Esophagus muscularis mucosa (tissue), 4 donors: Measurements from ENCODE around the gene CCDC149. TPM values are rescaled to one million over a fixed set of nuclear protein-coding genes. Genes with fewer than 3 reads are reported as not detected.
A peak's percentile ranks its signal among the peaks of the same experiment; 100 is the strongest.

Experiments used
- DNase-seq: peaks from one replicate; pipeline ENCODE4 v3.0.0-alpha.2; 2017; ENCODE audit errors: extremely low spot score
- H3K27ac ChIP-seq, 4 donors: fragments of 200-600 bp; sonication (generic); replicated peaks in 1 of 4; 1 replicate in 3 of 4; 2 replicates in 1 of 4; pipeline ENCODE4 v1.5.1; 2016 to 2019; ENCODE audit warnings: mild to moderate bottlenecking in 1 of 4
- H3K27me3 ChIP-seq, 4 donors: fragments of 200-600 bp; sonication (generic); one replicate each; pipeline versions ENCODE4 v1.5.1 to v1.6.0; 2016 to 2019
- H3K36me3 ChIP-seq, 4 donors: fragments of 200-600 bp; sonication (generic); one replicate each; pipeline ENCODE4 v1.5.1; 2016 to 2019
- H3K4me1 ChIP-seq, 4 donors: fragments of 200-600 bp; sonication (generic); one replicate each; pipeline ENCODE4 v1.5.1; 2016 to 2019
- H3K4me3 ChIP-seq, 4 donors: fragments of 200-600 bp; sonication (generic); 1 replicate in 2 of 4; 2 replicates in 2 of 4; pipeline ENCODE4 v1.5.1; 2016 to 2019; ENCODE audit warnings: mild to moderate bottlenecking in 4 of 4, moderate library complexity in 1 of 4
- H3K9me3 ChIP-seq, 4 donors: fragments of 200-600 bp; sonication (generic); 1 replicate in 3 of 4; 2 replicates in 1 of 4; pipeline ENCODE4 v1.5.1; 2016 to 2019
- EP300 ChIP-seq: sonication (generic); formaldehyde crosslinking; IDR thresholded peaks from one replicate; pipeline ENCODE4 v1.6.1; 2017; ENCODE audit warnings: antibody characterized with exemption
- POLR2A ChIP-seq: fragments of 450-650 bp; IDR thresholded peaks from one replicate; pipeline ENCODE4 v1.6.1; 2017; ENCODE audit warnings: antibody characterized with exemption, moderate library complexity, mild to moderate bottlenecking, low read depth
- POLR2AphosphoS5 ChIP-seq, 2 donors: sonication (generic); formaldehyde crosslinking; IDR thresholded peaks; one replicate each; pipeline ENCODE4 v1.6.1; 2017; ENCODE audit warnings: antibody characterized with exemption in 2 of 2
- WGBS: methylation state at CpG from one replicate; pipeline ENCODE4 v1.1.5; 2018; 5-methylcytosine and 5-hydroxymethylcytosine counted together
- intact Hi-C: fragments of 100-400 bp; cut with DNase I; formaldehyde crosslinking; loops from one replicate; pipeline ENCODE4 v1.15.1; 2023
- total RNA-seq, 4 donors: library from RNA; depleted of rRNA; stranded (reverse); fragments of >200 nt; gene quantifications; one replicate each; pipeline versions ENCODE4 v1.1.0 to v1.2.1, GENCODE V29; 2016
- TF ChIP-seq, protein P1 (sequence below), 3 experiments: fragments of 200-600 bp in 2 of 3; fragments of 450-650 bp in 1 of 3; sonication (generic) in 2 of 3; IDR thresholded peaks; one replicate each; pipeline ENCODE4 v1.5.1; 2017 to 2019; ENCODE audit warnings: antibody characterized with exemption in 3 of 3, mild to moderate bottlenecking in 2 of 3, moderate library complexity in 1 of 3

The CCDC149 gene
- total RNA-seq, 4 donors from 2014 or later = 21.0 to 37.9 (median 34.0) TPM

DNA sequence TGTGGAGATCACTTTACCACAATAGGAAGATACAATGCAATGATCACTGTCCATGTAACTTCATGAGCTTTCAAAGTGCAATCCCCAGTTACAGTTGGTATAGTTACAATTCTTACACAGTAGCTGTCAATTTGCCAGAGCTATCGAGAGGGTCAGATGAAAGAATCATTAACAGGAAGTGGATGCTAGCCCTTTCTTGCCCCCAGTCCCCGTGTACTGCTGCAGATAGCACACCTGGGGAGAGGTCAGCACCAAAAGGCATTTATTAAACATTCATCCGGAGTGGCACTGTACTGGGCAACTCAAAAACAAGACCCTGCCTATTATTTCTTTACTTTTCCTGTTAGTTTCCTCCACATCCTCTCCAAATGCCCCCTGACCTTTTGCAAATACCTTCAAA is 69.7 kb downstream of the CCDC149 start:
- intact Hi-C loops = no loop called here
- 85% methylated on average over 3 of the region's 3 CpGs for WGBS
- Histone ChIP-seq H3K4me1 (peaks cover 5 to 40% (median 36%) of the 10 kb centered on the region in 4 donors), H3K27ac (peak overlapping the region in 2 of 4 donors; percentile 6 to 59), H3K4me3 (no peak overlapping the region), H3K27me3 (no peaks in the 10 kb centered on the region), H3K9me3 (no peaks in the 10 kb centered on the region), H3K36me3 (peaks cover 0 to 12% (median 1%) of the 10 kb centered on the region in 4 donors)
- TF ChIP-seq POLR2AphosphoS5 (IDR thresholded peaks at IDR 0.05) (no peak), POLR2A (no peak), EP300 (no peak)
- TF ChIP-seq, protein P1, sequence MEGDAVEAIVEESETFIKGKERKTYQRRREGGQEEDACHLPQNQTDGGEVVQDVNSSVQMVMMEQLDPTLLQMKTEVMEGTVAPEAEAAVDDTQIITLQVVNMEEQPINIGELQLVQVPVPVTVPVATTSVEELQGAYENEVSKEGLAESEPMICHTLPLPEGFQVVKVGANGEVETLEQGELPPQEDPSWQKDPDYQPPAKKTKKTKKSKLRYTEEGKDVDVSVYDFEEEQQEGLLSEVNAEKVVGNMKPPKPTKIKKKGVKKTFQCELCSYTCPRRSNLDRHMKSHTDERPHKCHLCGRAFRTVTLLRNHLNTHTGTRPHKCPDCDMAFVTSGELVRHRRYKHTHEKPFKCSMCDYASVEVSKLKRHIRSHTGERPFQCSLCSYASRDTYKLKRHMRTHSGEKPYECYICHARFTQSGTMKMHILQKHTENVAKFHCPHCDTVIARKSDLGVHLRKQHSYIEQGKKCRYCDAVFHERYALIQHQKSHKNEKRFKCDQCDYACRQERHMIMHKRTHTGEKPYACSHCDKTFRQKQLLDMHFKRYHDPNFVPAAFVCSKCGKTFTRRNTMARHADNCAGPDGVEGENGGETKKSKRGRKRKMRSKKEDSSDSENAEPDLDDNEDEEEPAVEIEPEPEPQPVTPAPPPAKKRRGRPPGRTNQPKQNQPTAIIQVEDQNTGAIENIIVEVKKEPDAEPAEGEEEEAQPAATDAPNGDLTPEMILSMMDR (IDR thresholded peaks at IDR 0.05) = no peak
- DNase-seq = no peak

DNA sequence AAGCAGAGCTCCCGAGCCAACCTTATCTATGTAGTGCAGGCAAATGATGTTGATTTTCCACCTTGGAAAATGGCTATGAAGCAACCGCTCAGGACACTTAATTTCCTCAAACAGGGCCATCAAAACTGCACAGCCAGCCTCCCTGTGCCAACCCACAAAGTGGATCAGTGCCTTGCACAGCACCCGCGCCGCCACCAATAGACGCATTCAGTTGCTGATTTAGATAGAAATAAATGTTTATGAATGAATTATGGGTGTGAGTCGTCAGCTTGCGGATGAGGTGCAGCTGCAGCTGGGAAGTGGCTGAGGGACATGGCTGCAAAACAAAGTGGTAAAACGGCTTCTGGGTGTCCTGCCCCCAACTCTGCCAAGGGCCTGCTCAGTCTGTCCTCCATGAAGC is 70.5 kb downstream of the CCDC149 start:
- Histone ChIP-seq H3K4me3 (no peak overlapping the region), H3K27ac (peak overlapping the region; percentile 43 to 59 (median 51)), H3K36me3 (peaks cover 0 to 20% (median 5%) of the 10 kb centered on the region in 4 donors), H3K9me3 (no peaks in the 10 kb centered on the region), H3K27me3 (no peaks in the 10 kb centered on the region), H3K4me1 (peaks cover 5 to 46% (median 40%) of the 10 kb centered on the region in 4 donors)
- intact Hi-C loops = no loop called here
- TF ChIP-seq EP300 (no peak), POLR2AphosphoS5 (IDR thresholded peaks at IDR 0.05) (no peak), POLR2A (no peak)
- TF ChIP-seq, protein P1 (IDR thresholded peaks at IDR 0.05) = no peak
- DNase-seq = no peak
- 69% methylated on average over 9 of the region's 9 CpGs for WGBS

DNA sequence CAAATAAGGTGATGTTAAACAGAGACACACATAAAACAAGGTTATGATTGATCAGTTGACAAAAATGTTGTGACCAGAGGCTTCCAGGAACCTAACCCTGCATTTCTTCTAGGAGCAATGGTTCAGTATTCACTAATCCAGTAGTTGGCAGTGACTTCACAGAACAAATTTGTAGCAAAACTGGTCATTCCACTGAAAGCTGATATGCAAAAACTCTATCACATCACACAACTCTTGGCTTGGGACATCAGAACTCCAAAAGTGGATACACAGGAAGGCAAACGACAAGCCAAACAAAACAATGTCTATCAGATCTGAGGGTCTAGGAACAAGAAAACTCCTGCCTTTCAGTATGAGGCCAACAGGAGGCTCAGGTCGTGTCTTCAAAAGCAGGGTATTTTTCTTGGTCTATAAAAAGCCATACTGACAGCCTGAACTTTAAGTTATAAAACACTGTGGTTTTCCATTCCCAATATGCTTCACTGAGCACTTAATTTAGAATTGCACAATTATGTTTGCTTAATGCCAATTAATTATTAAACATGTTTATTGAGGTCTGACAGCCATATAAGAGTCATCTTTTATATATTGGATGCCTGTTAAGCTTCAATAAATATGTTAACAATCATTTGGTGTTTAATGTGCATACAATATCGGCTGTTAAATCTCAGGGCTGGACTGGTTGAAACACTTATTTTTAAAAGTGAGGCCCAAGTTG is 71.9 kb downstream of the CCDC149 start:
- DNase-seq = no peak
- H3K4me1 ChIP-seq = peaks cover 5 to 60% (median 52%) of the 10 kb centered on the region in 4 donors
- no peak overlapping the region for H3K4me3 ChIP-seq
- intact Hi-C loops = no loop called here
- H3K9me3 ChIP-seq = no peaks in the 10 kb centered on the region
- TF ChIP-seq POLR2A = no peak
- no peak for TF ChIP-seq POLR2AphosphoS5 (IDR thresholded peaks at IDR 0.05)
- TF ChIP-seq, protein P1 (IDR thresholded peaks at IDR 0.05) = no peak
- no peak for TF ChIP-seq EP300
- peak overlapping the region; percentile 43 to 59 (median 51) for H3K27ac ChIP-seq
- WGBS = 44% methylated on average over 3 of the region's 3 CpGs
- H3K36me3 ChIP-seq = peaks cover 6 to 19% (median 15%) of the 10 kb centered on the region in 4 donors
- H3K27me3 ChIP-seq = no peaks in the 10 kb centered on the region

DNA sequence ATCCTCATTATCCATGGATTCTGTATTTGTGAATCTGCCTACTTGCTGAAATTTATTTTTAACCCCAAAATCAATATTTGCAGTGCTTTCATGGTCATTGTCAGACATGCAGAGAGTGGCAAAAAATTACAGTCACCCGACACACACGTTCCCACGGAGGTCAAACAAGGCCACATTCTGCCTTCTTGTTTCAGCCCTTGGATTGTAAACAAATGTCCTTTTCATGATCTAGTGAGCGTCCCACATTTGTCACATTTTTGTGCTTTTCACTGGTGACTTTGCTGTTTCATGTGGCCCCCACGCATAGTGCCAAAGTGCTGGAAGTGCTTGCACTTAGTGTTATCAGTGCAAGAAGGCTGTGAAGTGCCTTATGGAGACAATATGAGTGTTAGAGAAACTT is 72.5 kb downstream of the CCDC149 start:
- intact Hi-C loops = no loop called here
- no peak for TF ChIP-seq POLR2A
- no peak for TF ChIP-seq EP300
- no peak for TF ChIP-seq POLR2AphosphoS5 (IDR thresholded peaks at IDR 0.05)
- TF ChIP-seq, protein P1 (IDR thresholded peaks at IDR 0.05) = no peak
- H3K9me3 ChIP-seq = no peaks in the 10 kb centered on the region
- no peak for DNase-seq
- peak overlapping the region in 2 of 4 donors; percentile 43 to 59 for H3K27ac ChIP-seq
- no peaks in the 10 kb centered on the region for H3K27me3 ChIP-seq
- H3K4me3 ChIP-seq = no peak overlapping the region
- peaks cover 6 to 19% (median 15%) of the 10 kb centered on the region in 4 donors for H3K36me3 ChIP-seq
- 63% methylated on average over 5 of the region's 5 CpGs for WGBS
- H3K4me1 ChIP-seq = peaks cover 5 to 66% (median 58%) of the 10 kb centered on the region in 4 donors
